Activated CD4-positive, CD25-positive, alpha-beta regulatory T cell treated with anti-CD3 and anti-CD28 coated beads, Interleukin-2, amount 50 U/mL, for 72 hours (primary cell): Measurements from ENCODE around the gene SSBP4.
A peak's percentile ranks its signal among the peaks of the same experiment; 100 is the strongest.

Experiments used
- DNase-seq: peaks from one replicate; pipeline ENCODE4 v3.0.0; 2021

SSBP4 gene

GRCh38 chr19:18422530-18423191, 3.5 kb downstream of the SSBP4 start:
- no peak for DNase-seq

GRCh38 chr19:18423258-18424020, 4.2 kb downstream of the SSBP4 start:
- DNase-seq, result no peak

- DNase-seq, result no peak
Observed at GRCh38 chr19:18424122-18424889, 5.1 kb downstream of the SSBP4 start.

- no peak for DNase-seq
Observed at GRCh38 chr19:18424890-18425514, 5.8 kb downstream of the SSBP4 start.

- DNase-seq, result no peak
Observed at GRCh38 chr19:18425515-18426415, 6.6 kb downstream of the SSBP4 start.

- DNase-seq, result no peak
Observed at GRCh38 chr19:18426416-18426767, 7.2 kb downstream of the SSBP4 start.

GRCh38 chr19:18427080-18427742, 8.0 kb downstream of the SSBP4 start:
- no peak for DNase-seq

- DNase-seq, result no peak
Observed at GRCh38 chr19:18427743-18428113, 8.5 kb downstream of the SSBP4 start.

- DNase-seq, result no peak
Observed at GRCh38 chr19:18428173-18428786, 9.1 kb downstream of the SSBP4 start.

- DNase-seq, result peak; percentile 74
Observed at GRCh38 chr19:18428787-18429674, 9.8 kb downstream of the SSBP4 start.

GRCh38 chr19:18429717-18430416, 10.7 kb downstream of the SSBP4 start:
- no peak for DNase-seq

GRCh38 chr19:18430417-18431144, 11.4 kb downstream of the SSBP4 start:
- no peak for DNase-seq

GRCh38 chr19:18431351-18432197, 12.4 kb downstream of the SSBP4 start:
- DNase-seq, result no peak

GRCh38 chr19:18432275-18433014, 13.2 kb downstream of the SSBP4 start:
- no peak for DNase-seq

- DNase-seq, result no peak
Observed at GRCh38 chr19:18433015-18433691, 14.0 kb downstream of the SSBP4 start.

GRCh38 chr19:18433735-18434398, 14.7 kb downstream of the SSBP4 start:
- DNase-seq, result no peak
